ACC112 (cell line): ENCODE data around the gene PHF20.

Source experiments
- H2AFZ ChIP-seq: fragments of 200-600 bp; sonication (generic); one replicate; pipeline ENCODE4 v1.6.0; 2017; ENCODE audit warnings: antibody characterized with exemption, low read length; ENCODE audit not compliant: unreplicated experiment
- H3K27ac ChIP-seq: fragments of 200-600 bp; sonication (generic); 2 replicates; pipeline ENCODE4 v1.5.1; 2014; ENCODE audit warnings: low read depth, mild to moderate bottlenecking, antibody characterized with exemption, low read length, moderate library complexity
- H3K27me3 ChIP-seq: fragments of 200-600 bp; sonication (generic); 2 replicates; pipeline ENCODE4 v1.6.1; 2014; ENCODE audit warnings: mild to moderate bottlenecking, antibody characterized with exemption, low read length, moderate library complexity, mixed read lengths; ENCODE audit not compliant: insufficient read depth
- H3K36me3 ChIP-seq: fragments of 200-600 bp; sonication (generic); 2 replicates; pipeline ENCODE4 v1.6.1; 2016; ENCODE audit warnings: mild to moderate bottlenecking, antibody characterized with exemption, low read length, moderate library complexity, mixed read lengths; ENCODE audit not compliant: insufficient read depth
- H3K4me1 ChIP-seq: fragments of 200-600 bp; sonication (generic); one replicate; pipeline ENCODE4 v1.6.1; 2016; ENCODE audit warnings: low read length, mixed read lengths; ENCODE audit not compliant: insufficient read depth, unreplicated experiment, control insufficient read depth
- H3K4me3 ChIP-seq: fragments of 200-600 bp; sonication (generic); 2 replicates; pipeline ENCODE4 v1.5.1; 2014; ENCODE audit warnings: mild to moderate bottlenecking, low read depth, low read length
- H3K79me2 ChIP-seq: fragments of 200-600 bp; sonication (generic); one replicate; pipeline ENCODE4 v1.6.0; 2016; ENCODE audit warnings: low read length; ENCODE audit not compliant: control insufficient read depth, unreplicated experiment, insufficient read depth

Gene PHF20

DNA sequence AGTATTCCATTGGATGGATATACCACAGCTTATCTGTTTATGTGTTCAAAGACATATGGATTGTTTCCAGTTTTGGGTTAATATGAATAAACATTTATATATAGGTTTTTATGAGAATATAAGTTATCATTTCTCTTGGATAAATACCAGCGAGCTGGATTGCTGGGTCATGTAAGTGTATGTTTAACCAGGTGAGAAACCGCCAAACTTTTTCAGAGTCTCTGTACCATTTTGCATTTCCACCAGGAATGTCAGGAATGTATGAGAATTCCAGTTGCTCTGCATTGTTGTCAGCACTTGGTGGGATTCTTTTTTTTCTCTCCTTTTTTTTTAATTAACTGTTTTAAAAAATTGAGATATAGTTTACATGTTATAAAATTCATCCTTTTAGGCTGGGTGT, 52.1 kb downstream of the PHF20 start:
- Histone ChIP-seq H3K4me3 (no peak overlapping the region), H3K79me2 (no peaks in the 10 kb centered on the region), H2AFZ (no peak overlapping the region), H3K27ac (no peak overlapping the region), H3K27me3 (no peaks in the 10 kb centered on the region), H3K36me3 (peaks cover 6% of the 10 kb centered on the region; the same call in 1 of the 2 replicates), H3K4me1 (peaks cover 32% of the 10 kb centered on the region)

DNA sequence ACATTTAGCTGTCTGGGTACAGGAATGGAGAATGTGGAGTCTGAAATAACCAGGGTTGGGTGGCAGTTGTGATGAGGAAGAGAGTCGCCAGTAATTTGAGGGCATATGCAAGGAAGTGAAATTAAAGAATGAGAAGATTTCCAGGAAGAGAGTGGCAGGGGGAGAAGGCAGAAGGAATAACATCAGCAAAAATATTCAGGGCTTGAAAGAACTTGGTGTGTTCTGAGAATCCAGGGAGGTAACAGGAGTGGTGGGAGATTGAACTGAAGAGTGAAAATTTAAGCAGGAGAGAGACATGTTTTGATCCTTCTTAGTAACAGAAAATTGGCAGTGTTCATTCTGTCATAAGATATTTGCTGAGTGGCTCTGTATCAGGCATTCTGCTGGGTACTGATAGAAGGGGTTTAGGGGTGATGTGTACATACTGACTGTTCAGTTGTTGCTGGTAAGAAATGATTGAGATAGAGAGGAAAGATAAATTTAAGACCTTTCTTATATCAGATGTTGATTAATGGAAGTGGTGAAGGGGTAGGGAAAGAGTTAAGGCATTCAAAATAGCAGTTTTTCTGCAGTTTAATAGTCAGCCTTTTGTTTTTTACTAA, 54.7 kb downstream of the PHF20 start:
- Histone ChIP-seq H3K27me3 (no peaks in the 10 kb centered on the region), H3K79me2 (peaks cover 1% of the 10 kb centered on the region), H3K27ac (no peak overlapping the region), H3K4me3 (no peak overlapping the region), H3K4me1 (peaks cover 13% of the 10 kb centered on the region), H2AFZ (no peak overlapping the region), H3K36me3 (peaks cover 6% of the 10 kb centered on the region; the same call in 1 of the 2 replicates)

- peaks cover 2% of the 10 kb centered on the region; the same call in 1 of the 2 replicates for H3K36me3 ChIP-seq
Observed at GRCh38 chr20:35828434-35828833, 56.6 kb downstream of the PHF20 start.

GRCh38 chr20:35828916-35829315, 57.1 kb downstream of the PHF20 start:
- Histone ChIP-seq H3K4me3 (no peak overlapping the region), H2AFZ (no peak overlapping the region), H3K36me3 (no peaks in the 10 kb centered on the region; the same call in 1 of the 2 replicates), H3K79me2 (peaks cover 8% of the 10 kb centered on the region), H3K27me3 (no peaks in the 10 kb centered on the region), H3K27ac (no peak overlapping the region), H3K4me1 (peaks cover 12% of the 10 kb centered on the region)

More at GRCh38 chr20:35828434-35828833, 56.6 kb downstream of the PHF20 start:
- H3K27me3 ChIP-seq = no peaks in the 10 kb centered on the region
- H2AFZ ChIP-seq = no peak overlapping the region
- H3K27ac ChIP-seq = no peak overlapping the region
- H3K79me2 ChIP-seq = peaks cover 8% of the 10 kb centered on the region
- no peak overlapping the region for H3K4me3 ChIP-seq
- peaks cover 10% of the 10 kb centered on the region for H3K4me1 ChIP-seq

DNA sequence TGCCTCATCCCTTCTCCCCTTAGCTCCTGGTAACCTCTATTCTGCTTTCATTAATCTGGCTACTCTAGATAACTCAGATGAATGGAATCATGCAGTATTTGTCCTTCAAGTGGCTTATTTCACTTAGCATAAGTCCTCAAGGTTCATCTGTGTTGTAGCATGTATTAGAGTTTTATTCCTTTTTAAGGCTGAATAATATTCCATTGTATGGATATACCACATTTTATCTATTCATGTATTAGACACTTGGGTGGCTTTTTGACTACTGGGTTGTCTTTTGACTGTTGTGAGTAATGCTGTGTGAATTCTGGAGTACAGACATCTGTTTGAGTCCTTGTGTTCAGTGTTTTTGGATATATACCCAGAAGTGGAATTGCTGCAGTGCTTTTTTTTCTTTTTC, 58.4 kb downstream of the PHF20 start:
- H3K79me2 ChIP-seq = peaks cover 8% of the 10 kb centered on the region
- H3K4me1 ChIP-seq = peaks cover 12% of the 10 kb centered on the region
- no peak overlapping the region for H3K4me3 ChIP-seq
- no peak overlapping the region for H2AFZ ChIP-seq
- no peaks in the 10 kb centered on the region for H3K27me3 ChIP-seq
- no peaks in the 10 kb centered on the region; the same call in 1 of the 2 replicates for H3K36me3 ChIP-seq
- H3K27ac ChIP-seq = no peak overlapping the region

GRCh38 chr20:35831029-35831428, 59.2 kb downstream of the PHF20 start:
- Histone ChIP-seq H3K36me3 (no peaks in the 10 kb centered on the region; the same call in 1 of the 2 replicates), H3K4me3 (no peak overlapping the region), H3K27me3 (no peaks in the 10 kb centered on the region), H2AFZ (no peak overlapping the region), H3K79me2 (peaks cover 8% of the 10 kb centered on the region), H3K27ac (no peak overlapping the region), H3K4me1 (peaks cover 12% of the 10 kb centered on the region)

DNA sequence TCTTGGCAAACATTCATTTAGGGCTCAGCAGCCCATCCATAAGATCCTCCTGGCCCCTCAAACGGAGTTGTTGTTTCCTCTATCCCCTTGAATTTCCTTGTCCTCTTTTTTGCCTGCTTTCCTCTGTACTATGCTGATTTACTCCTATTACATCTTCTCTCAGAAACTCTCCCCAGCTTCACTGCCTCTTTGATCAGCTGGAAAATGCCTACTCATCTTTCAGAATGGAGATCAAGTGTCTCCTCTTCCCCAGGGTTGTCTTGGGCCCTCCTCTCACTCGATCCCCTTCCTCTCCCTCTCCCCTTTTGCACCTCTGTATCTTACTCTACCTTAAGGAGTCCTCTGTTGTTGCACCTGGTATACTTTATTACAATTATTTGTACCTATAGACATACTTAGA, 60.2 kb downstream of the PHF20 start:
- no peaks in the 10 kb centered on the region for H3K27me3 ChIP-seq
- no peak overlapping the region for H3K27ac ChIP-seq
- H3K4me3 ChIP-seq = no peak overlapping the region
- peaks cover 8% of the 10 kb centered on the region for H3K79me2 ChIP-seq
- peaks cover 12% of the 10 kb centered on the region for H3K4me1 ChIP-seq
- no peaks in the 10 kb centered on the region; the same call in 1 of the 2 replicates for H3K36me3 ChIP-seq
- H2AFZ ChIP-seq = no peak overlapping the region

- Histone ChIP-seq H2AFZ (no peak overlapping the region), H3K36me3 (no peaks in the 10 kb centered on the region; the same call in none of the 2 replicates), H3K79me2 (peaks cover 8% of the 10 kb centered on the region), H3K4me1 (peaks cover 12% of the 10 kb centered on the region), H3K27me3 (no peaks in the 10 kb centered on the region), H3K4me3 (no peak overlapping the region), H3K27ac (no peak overlapping the region; the same call in 1 of the 2 replicates)
Observed at GRCh38 chr20:35833241-35833640, 61.4 kb downstream of the PHF20 start.

- Histone ChIP-seq H3K36me3 (peaks cover 9% of the 10 kb centered on the region), H3K27me3 (no peaks in the 10 kb centered on the region), H3K27ac (no peak overlapping the region), H3K4me1 (peaks cover 7% of the 10 kb centered on the region), H3K79me2 (no peaks in the 10 kb centered on the region), H3K4me3 (no peak overlapping the region), H2AFZ (no peak overlapping the region)
Observed at GRCh38 chr20:35837577-35838195, 65.9 kb downstream of the PHF20 start.

- H3K27ac ChIP-seq = no peak overlapping the region
- H3K36me3 ChIP-seq = peaks cover 11% of the 10 kb centered on the region
- no peaks in the 10 kb centered on the region for H3K79me2 ChIP-seq
- no peak overlapping the region for H3K4me3 ChIP-seq
- H3K27me3 ChIP-seq = no peaks in the 10 kb centered on the region
- H3K4me1 ChIP-seq = peaks cover 4% of the 10 kb centered on the region
- H2AFZ ChIP-seq = no peak overlapping the region
Observed at GRCh38 chr20:35838205-35838604, 66.4 kb downstream of the PHF20 start.

- H3K27ac ChIP-seq = no peak overlapping the region
- H2AFZ ChIP-seq = no peak overlapping the region
- H3K36me3 ChIP-seq = peaks cover 18% of the 10 kb centered on the region
- H3K4me3 ChIP-seq = no peak overlapping the region
- no peaks in the 10 kb centered on the region for H3K4me1 ChIP-seq
- H3K79me2 ChIP-seq = no peaks in the 10 kb centered on the region
- H3K27me3 ChIP-seq = no peaks in the 10 kb centered on the region
Observed at GRCh38 chr20:35839904-35840303, 68.1 kb downstream of the PHF20 start.
